Astrocyte of the spinal cord (primary cell): ENCODE data around the gene PLPPR4.
A peak's percentile ranks its signal among the peaks of the same experiment; 100 is the strongest.

Experiments
- DNase-seq: peaks from one replicate; pipeline ENCODE4 v3.0.0; 2011; ENCODE audit warnings: low read depth, low spot score
- H3K4me3 ChIP-seq: 2 replicates; pipeline ENCODE4 v1.5.1; 2011; ENCODE audit warnings: low read depth, mild to moderate bottlenecking, low read length, moderate library complexity
- in situ Hi-C: cut with HindIII; loops from 2 replicates; pipeline ENCODE4 v1.10.0; 2017; ENCODE audit warnings: low sequenced_read_pairs
- TF ChIP-seq, protein P1 (sequence below): IDR thresholded peaks from 2 replicates; pipeline ENCODE4 v1.5.1; 2012; ENCODE audit warnings: low read depth, mild to moderate bottlenecking, low read length, inconsistent platforms

The PLPPR4 gene, protein sequence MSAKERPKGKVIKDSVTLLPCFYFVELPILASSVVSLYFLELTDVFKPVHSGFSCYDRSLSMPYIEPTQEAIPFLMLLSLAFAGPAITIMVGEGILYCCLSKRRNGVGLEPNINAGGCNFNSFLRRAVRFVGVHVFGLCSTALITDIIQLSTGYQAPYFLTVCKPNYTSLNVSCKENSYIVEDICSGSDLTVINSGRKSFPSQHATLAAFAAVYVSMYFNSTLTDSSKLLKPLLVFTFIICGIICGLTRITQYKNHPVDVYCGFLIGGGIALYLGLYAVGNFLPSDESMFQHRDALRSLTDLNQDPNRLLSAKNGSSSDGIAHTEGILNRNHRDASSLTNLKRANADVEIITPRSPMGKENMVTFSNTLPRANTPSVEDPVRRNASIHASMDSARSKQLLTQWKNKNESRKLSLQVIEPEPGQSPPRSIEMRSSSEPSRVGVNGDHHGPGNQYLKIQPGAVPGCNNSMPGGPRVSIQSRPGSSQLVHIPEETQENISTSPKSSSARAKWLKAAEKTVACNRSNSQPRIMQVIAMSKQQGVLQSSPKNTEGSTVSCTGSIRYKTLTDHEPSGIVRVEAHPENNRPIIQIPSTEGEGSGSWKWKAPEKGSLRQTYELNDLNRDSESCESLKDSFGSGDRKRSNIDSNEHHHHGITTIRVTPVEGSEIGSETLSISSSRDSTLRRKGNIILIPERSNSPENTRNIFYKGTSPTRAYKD

DNA sequence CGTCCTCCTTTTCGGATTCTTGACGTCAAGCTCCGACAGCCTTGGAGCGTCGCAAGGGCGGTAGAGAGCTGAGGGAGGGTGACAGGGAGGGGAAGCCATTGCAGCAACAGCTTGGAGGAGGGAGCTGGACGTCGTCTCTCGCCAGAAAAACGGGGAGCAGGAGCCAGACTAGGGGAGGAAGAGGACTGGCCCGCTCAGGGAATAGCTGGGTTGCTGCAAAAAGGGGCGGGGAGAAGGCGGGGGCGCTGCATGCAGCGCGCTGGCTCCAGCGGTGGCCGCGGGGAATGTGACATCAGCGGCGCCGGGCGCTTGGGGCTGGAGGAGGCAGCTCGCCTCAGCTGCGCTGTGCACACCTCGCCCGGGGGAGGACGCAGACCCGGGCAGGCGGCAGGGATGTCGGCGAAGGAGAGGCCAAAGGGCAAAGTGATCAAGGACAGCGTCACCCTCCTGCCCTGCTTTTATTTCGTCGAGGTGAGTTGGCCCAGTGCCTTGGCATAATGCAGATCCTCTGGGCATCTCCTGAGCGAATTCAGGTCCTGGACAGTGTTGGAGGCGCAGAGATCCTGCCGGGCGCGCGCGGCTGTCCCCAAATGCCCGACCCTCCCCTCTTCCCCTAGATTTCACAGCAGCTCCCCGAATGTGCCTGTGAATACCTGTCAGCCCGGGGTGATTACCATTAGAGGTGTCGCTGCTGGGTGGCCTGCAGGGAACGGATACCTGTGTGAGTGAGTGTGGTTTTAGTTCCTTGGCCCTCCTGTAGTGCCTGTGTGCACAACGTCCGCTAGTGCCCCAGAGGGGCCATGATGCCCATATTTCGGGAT is at the start of gene PLPPR4:
Gene PLPPR4, plus strand, starts transcription at position 292 of the 821 bp plus-strand sequence. Its CDS starts 102 bp downstream, at position 394.
- TF ChIP-seq, protein P1, sequence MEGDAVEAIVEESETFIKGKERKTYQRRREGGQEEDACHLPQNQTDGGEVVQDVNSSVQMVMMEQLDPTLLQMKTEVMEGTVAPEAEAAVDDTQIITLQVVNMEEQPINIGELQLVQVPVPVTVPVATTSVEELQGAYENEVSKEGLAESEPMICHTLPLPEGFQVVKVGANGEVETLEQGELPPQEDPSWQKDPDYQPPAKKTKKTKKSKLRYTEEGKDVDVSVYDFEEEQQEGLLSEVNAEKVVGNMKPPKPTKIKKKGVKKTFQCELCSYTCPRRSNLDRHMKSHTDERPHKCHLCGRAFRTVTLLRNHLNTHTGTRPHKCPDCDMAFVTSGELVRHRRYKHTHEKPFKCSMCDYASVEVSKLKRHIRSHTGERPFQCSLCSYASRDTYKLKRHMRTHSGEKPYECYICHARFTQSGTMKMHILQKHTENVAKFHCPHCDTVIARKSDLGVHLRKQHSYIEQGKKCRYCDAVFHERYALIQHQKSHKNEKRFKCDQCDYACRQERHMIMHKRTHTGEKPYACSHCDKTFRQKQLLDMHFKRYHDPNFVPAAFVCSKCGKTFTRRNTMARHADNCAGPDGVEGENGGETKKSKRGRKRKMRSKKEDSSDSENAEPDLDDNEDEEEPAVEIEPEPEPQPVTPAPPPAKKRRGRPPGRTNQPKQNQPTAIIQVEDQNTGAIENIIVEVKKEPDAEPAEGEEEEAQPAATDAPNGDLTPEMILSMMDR: peak; percentile 1
- DNase-seq: peak; percentile 18
- in situ Hi-C loops: no loop called here
- peak within 1 kb of the TSS; percentile 43 for H3K4me3 ChIP-seq

DNA sequence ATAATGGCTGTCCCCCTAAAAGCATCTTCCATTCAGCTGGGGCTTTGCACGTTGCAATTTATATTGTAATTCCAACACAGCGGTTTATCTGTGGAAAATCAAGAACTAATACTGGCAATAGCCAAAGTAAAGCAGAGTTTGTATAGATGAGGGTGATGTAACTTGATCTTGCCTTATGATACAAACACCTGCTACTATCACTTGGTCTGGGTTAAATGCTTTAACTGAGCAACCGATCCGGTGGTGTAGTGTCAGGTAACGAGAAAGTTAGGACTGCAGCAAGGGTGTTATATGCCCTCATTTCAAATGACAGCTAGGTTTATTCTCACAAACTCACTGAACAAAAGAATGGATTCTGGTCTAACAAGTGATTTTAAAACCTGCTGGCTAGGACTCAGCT is 47.3 kb upstream of the PLPPR4 start:
- no peak overlapping the region for H3K4me3 ChIP-seq
- DNase-seq: no peak
- TF ChIP-seq, protein P1: no peak
- in situ Hi-C loops: no loop called here

- TF ChIP-seq, protein P1: no peak
- H3K4me3 ChIP-seq: no peak overlapping the region
- no peak for DNase-seq
- in situ Hi-C loops: no loop called here
Measured at GRCh38 chr1:99217599-99217998, 46.7 kb upstream of the PLPPR4 start.

GRCh38 chr1:99218572-99218971 is 45.7 kb upstream of the PLPPR4 start:
- in situ Hi-C loops: no loop called here
- TF ChIP-seq, protein P1: no peak
- DNase-seq: no peak
- no peak overlapping the region for H3K4me3 ChIP-seq

GRCh38 chr1:99218999-99219398 is 45.3 kb upstream of the PLPPR4 start:
- in situ Hi-C loops: no loop called here
- DNase-seq: no peak
- TF ChIP-seq, protein P1: no peak
- H3K4me3 ChIP-seq: no peak overlapping the region
